HepG2 (cell line): ENCODE results near the gene ZNF605. TPM values are rescaled to one million over a fixed set of nuclear protein-coding genes. Genes with fewer than 3 reads are reported as not detected.
A peak's percentile ranks its signal among the peaks of the same experiment; 100 is the strongest.

Source experiments
- GABPB1 ChIP-seq: IDR thresholded peaks from 2 replicates; pipeline ENCODE4 v1.6.1; 2016; ENCODE audit warnings: mild to moderate bottlenecking, missing genetic modification reagents, moderate library complexity, missing compliant biosample characterization
- JUNB ChIP-seq: sonication (generic); formaldehyde crosslinking; IDR thresholded peaks from 2 replicates; pipeline ENCODE4 v1.8.0; 2022; ENCODE audit warnings: missing genetic modification reagents, mild to moderate bottlenecking, borderline replicate concordance
- MIXL1 ChIP-seq: IDR thresholded peaks from 2 replicates; pipeline ENCODE4 v1.6.1; 2016
- PPARG ChIP-seq: conservative IDR thresholded peaks from 2 replicates; pipeline ENCODE4 v1.6.1; 2016; ENCODE audit warnings: missing biosample characterization, missing genetic modification reagents
- SNRNP70 ChIP-seq: fragments of 200-400 bp; formaldehyde crosslinking; IDR thresholded peaks from 2 replicates; pipeline ENCODE4 v1.6.1; 2017; ENCODE audit warnings: mild to moderate bottlenecking, low read depth, low read length, moderate library complexity
- U2AF2 ChIP-seq: fragments of 200-400 bp; formaldehyde crosslinking; IDR thresholded peaks from 2 replicates; pipeline ENCODE4 v1.6.1; 2017; ENCODE audit warnings: low read depth, mild to moderate bottlenecking, low read length
- ZFP90 ChIP-seq: sonication (generic); formaldehyde crosslinking; IDR thresholded peaks from 2 replicates; pipeline ENCODE4 v1.8.0; 2022; ENCODE audit warnings: missing genetic modification reagents, mild to moderate bottlenecking, inconsistent platforms, borderline replicate concordance
- ZNF282 ChIP-seq: fragments of 450-650 bp; IDR thresholded peaks from 2 replicates; pipeline ENCODE4 v1.6.1; 2018; ENCODE audit not compliant: partially characterized antibody
- ZNF547 ChIP-seq: sonication (generic); formaldehyde crosslinking; IDR thresholded peaks from 2 replicates; pipeline ENCODE4 v1.5.1; 2020; ENCODE audit warnings: mild to moderate bottlenecking, missing genetic modification reagents
- ZNF562 ChIP-seq: sonication (generic); formaldehyde crosslinking; IDR thresholded peaks from 2 replicates; pipeline ENCODE4 v1.8.0; 2022; ENCODE audit warnings: missing genetic modification reagents, borderline replicate concordance
- ZNF841 ChIP-seq: sonication (generic); formaldehyde crosslinking; IDR thresholded peaks from 2 replicates; pipeline ENCODE4 v1.8.1; 2023; ENCODE audit warnings: missing genetic modification reagents, borderline replicate concordance
- polyA plus RNA-seq, 8 experiments: library from polyadenylated mRNA; depleted of rRNA in 3 of 8; stranded (reverse) in 7 of 8; unstranded in 1 of 8; fragments of >200 nt; fragmentation: Illumina TruSeq in 4 of 8; extraction: Trizol in 4 of 8; gene quantifications; 2 replicates each; pipeline versions ENCODE4 v1.2.1 to v1.2.3, GENCODE V29; 2011 to 2016; ENCODE audit warnings: low read depth in 4 of 8, missing spikeins in 1 of 8, mixed read lengths in 1 of 8; ENCODE audit not compliant: insufficient read depth in 1 of 8
- total RNA-seq, 5 experiments: library from RNA; depleted of rRNA; stranded (reverse); fragments of >200 nt; fragmentation: Illumina TruSeq; extraction: Trizol; gene quantifications; 2 replicates each; pipeline ENCODE4 v1.2.3, GENCODE V29; 2016; ENCODE audit warnings: low read depth in 1 of 5
- TF ChIP-seq, protein P1 (sequence below): sonication (generic); formaldehyde crosslinking; IDR thresholded peaks from 2 replicates; pipeline ENCODE4 v1.5.0; 2020; ENCODE audit warnings: mild to moderate bottlenecking, missing genetic modification reagents, borderline replicate concordance
- TF ChIP-seq, protein P2 (sequence below): sonication (generic); formaldehyde crosslinking; IDR thresholded peaks from 2 replicates; pipeline ENCODE4 v1.4.0; 2020; ENCODE audit warnings: missing genetic modification reagents, borderline replicate concordance
- TF ChIP-seq, protein P3 (sequence below): sonication (generic); formaldehyde crosslinking; IDR thresholded peaks from 2 replicates; pipeline ENCODE4 v1.4.0; 2020; ENCODE audit warnings: missing genetic modification reagents, mild to moderate bottlenecking, borderline replicate concordance

ZNF605 gene
- total and polyA plus RNA-seq, 2 of the 13 experiments (the other 11 are each of a cell fraction or from before 2014, with no cell fraction given) = 6.7 to 6.8 TPM

DNA sequence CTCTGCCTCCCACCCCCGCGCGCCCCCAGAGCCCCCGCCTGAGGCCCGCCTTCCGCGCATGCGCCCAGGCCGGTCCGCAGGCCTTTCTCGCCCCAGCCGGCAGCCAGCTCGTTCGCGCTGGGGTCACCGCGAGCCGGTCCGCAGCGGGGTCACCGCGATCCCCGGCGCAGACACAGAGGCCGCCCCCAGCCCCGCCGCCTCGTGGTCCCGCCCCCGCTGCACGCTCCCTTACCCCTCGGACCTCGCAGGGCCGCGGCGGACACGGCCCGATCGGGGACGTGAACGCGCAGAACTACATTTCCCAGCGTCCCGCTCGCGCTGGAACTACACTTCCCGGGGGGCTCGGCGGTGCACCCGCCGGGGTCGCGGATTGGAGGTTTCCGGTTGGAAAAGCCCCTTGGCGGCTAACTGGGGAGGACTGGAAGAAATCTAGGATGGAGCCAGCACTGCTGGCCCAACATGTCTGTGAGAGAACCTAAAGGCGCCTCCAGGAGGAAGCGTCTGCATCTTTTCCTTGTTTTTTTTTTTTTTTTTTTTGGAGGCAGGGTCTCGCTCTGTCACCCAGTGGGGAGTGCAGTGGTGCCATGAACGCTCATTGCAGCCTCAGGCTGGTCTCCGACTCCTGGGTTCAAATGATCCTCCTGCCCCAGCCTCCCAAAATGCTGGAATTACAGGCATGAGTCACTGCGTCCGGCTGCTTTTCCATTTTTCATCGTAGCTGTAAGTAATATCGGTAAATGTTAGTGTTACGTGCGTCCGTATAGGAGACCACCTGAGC is at the start of gene ZNF605 (continued):
- TF ChIP-seq, protein P1, sequence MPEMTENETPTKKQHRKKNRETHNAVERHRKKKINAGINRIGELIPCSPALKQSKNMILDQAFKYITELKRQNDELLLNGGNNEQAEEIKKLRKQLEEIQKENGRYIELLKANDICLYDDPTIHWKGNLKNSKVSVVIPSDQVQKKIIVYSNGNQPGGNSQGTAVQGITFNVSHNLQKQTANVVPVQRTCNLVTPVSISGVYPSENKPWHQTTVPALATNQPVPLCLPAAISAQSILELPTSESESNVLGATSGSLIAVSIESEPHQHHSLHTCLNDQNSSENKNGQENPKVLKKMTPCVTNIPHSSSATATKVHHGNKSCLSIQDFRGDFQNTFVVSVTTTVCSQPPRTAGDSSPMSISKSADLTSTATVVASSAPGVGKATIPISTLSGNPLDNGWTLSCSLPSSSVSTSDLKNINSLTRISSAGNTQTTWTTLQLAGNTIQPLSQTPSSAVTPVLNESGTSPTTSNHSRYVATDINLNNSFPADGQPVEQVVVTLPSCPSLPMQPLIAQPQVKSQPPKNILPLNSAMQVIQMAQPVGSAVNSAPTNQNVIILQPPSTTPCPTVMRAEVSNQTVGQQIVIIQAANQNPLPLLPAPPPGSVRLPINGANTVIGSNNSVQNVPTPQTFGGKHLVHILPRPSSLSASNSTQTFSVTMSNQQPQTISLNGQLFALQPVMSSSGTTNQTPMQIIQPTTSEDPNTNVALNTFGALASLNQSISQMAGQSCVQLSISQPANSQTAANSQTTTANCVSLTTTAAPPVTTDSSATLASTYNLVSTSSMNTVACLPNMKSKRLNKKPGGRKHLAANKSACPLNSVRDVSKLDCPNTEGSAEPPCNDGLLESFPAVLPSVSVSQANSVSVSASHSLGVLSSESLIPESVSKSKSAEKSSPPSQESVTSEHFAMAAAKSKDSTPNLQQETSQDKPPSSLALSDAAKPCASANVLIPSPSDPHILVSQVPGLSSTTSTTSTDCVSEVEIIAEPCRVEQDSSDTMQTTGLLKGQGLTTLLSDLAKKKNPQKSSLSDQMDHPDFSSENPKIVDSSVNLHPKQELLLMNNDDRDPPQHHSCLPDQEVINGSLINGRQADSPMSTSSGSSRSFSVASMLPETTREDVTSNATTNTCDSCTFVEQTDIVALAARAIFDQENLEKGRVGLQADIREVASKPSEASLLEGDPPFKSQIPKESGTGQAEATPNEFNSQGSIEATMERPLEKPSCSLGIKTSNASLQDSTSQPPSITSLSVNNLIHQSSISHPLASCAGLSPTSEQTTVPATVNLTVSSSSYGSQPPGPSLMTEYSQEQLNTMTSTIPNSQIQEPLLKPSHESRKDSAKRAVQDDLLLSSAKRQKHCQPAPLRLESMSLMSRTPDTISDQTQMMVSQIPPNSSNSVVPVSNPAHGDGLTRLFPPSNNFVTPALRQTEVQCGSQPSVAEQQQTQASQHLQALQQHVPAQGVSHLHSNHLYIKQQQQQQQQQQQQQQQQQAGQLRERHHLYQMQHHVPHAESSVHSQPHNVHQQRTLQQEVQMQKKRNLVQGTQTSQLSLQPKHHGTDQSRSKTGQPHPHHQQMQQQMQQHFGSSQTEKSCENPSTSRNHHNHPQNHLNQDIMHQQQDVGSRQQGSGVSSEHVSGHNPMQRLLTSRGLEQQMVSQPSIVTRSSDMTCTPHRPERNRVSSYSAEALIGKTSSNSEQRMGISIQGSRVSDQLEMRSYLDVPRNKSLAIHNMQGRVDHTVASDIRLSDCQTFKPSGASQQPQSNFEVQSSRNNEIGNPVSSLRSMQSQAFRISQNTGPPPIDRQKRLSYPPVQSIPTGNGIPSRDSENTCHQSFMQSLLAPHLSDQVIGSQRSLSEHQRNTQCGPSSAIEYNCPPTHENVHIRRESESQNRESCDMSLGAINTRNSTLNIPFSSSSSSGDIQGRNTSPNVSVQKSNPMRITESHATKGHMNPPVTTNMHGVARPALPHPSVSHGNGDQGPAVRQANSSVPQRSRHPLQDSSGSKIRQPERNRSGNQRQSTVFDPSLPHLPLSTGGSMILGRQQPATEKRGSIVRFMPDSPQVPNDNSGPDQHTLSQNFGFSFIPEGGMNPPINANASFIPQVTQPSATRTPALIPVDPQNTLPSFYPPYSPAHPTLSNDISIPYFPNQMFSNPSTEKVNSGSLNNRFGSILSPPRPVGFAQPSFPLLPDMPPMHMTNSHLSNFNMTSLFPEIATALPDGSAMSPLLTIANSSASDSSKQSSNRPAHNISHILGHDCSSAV (CRISPR knock-in tag) = no peak
- 0 out of 2 replicates have a peak, but pooled peaks have one; percentile 55 for TF ChIP-seq ZNF547 (CRISPR knock-in tag)
- peak; percentile 96 for TF ChIP-seq GABPB1 (CRISPR knock-in tag)
- TF ChIP-seq SNRNP70 = no peak
- no peak for TF ChIP-seq ZNF841 (CRISPR knock-in tag)
- TF ChIP-seq ZFP90 (CRISPR knock-in tag) = peak; percentile 62; the same call in 1 of the 2 replicates
- TF ChIP-seq JUNB = no peak
- no peak for TF ChIP-seq U2AF2
- TF ChIP-seq, protein P2, sequence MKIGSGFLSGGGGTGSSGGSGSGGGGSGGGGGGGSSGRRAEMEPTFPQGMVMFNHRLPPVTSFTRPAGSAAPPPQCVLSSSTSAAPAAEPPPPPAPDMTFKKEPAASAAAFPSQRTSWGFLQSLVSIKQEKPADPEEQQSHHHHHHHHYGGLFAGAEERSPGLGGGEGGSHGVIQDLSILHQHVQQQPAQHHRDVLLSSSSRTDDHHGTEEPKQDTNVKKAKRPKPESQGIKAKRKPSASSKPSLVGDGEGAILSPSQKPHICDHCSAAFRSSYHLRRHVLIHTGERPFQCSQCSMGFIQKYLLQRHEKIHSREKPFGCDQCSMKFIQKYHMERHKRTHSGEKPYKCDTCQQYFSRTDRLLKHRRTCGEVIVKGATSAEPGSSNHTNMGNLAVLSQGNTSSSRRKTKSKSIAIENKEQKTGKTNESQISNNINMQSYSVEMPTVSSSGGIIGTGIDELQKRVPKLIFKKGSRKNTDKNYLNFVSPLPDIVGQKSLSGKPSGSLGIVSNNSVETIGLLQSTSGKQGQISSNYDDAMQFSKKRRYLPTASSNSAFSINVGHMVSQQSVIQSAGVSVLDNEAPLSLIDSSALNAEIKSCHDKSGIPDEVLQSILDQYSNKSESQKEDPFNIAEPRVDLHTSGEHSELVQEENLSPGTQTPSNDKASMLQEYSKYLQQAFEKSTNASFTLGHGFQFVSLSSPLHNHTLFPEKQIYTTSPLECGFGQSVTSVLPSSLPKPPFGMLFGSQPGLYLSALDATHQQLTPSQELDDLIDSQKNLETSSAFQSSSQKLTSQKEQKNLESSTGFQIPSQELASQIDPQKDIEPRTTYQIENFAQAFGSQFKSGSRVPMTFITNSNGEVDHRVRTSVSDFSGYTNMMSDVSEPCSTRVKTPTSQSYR (CRISPR knock-in tag) = no peak
- peak; percentile 33; the same call in 1 of the 2 replicates for TF ChIP-seq PPARG
- no peak for TF ChIP-seq ZNF562 (CRISPR knock-in tag)
- no peak for TF ChIP-seq MIXL1 (CRISPR knock-in tag)
- no peak for TF ChIP-seq ZNF282
- TF ChIP-seq, protein P3, sequence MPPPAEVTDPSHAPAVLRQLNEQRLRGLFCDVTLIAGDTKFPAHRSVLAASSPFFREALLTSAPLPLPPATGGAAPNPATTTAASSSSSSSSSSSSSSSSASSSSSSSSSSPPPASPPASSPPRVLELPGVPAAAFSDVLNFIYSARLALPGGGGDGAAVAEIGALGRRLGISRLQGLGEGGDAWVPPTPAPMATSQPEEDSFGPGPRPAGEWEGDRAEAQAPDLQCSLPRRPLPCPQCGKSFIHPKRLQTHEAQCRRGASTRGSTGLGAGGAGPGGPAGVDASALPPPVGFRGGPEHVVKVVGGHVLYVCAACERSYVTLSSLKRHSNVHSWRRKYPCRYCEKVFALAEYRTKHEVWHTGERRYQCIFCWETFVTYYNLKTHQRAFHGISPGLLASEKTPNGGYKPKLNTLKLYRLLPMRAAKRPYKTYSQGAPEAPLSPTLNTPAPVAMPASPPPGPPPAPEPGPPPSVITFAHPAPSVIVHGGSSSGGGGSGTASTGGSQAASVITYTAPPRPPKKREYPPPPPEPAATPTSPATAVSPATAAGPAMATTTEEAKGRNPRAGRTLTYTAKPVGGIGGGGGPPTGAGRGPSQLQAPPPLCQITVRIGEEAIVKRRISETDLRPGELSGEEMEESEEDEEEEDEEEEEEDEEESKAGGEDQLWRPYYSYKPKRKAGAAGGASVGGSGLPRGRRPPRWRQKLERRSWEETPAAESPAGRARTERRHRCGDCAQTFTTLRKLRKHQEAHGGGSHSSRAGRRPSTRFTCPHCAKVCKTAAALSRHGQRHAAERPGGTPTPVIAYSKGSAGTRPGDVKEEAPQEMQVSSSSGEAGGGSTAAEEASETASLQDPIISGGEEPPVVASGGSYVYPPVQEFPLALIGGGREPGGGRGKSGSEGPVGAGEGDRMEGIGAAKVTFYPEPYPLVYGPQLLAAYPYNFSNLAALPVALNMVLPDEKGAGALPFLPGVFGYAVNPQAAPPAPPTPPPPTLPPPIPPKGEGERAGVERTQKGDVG (CRISPR knock-in tag) = no peak
